Activated CD4-positive, alpha-beta memory T cell treated with anti-CD3 and anti-CD28 coated beads for 36 hours (primary cell): ENCODE results near the gene PLEKHD1. TPM values are rescaled to one million over a fixed set of nuclear protein-coding genes. Genes with fewer than 3 reads are reported as not detected.
"Not testable (repeated sequence)": the region's sequence is repeated elsewhere in the genome, so short reads cannot be mapped to it uniquely, and the experiment has no call there.

Source experiments
- CTCF ChIA-PET: fragments of 350-600 bp; sonication (Branson Sonifier 250); formaldehyde crosslinking; loops from one replicate; lab custom pipeline; 2021; ENCODE audit warnings: antibody characterized with exemption, inconsistent platforms; lab: Charles Lee
- POLR2A ChIA-PET: fragments of 350-600 bp; sonication (Branson Sonifier 250); formaldehyde crosslinking; loops from one replicate; lab custom pipeline; 2021; ENCODE audit warnings: antibody characterized with exemption; lab: Charles Lee
- DNase-seq: peaks from one replicate; pipeline ENCODE4 v3.0.0-alpha.2; 2020
- H3K27ac Mint-ChIP-seq: one replicate; pipeline ENCODE4 v1.8.0; 2021; ENCODE audit warnings: mixed read lengths
- H3K27me3 Mint-ChIP-seq: one replicate; pipeline ENCODE4 v1.8.0; 2021; ENCODE audit warnings: mixed read lengths
- H3K36me3 Mint-ChIP-seq: one replicate; pipeline ENCODE4 v1.8.0; 2021; ENCODE audit warnings: mixed read lengths
- H3K4me1 Mint-ChIP-seq: one replicate; pipeline ENCODE4 v1.8.0; 2021; ENCODE audit warnings: low read depth, mixed read lengths
- H3K4me3 Mint-ChIP-seq: one replicate; pipeline ENCODE4 v1.8.0; 2021; ENCODE audit warnings: mild to moderate bottlenecking, mixed read lengths
- H3K9me3 Mint-ChIP-seq: one replicate; pipeline ENCODE4 v1.8.0; 2021; ENCODE audit warnings: mixed read lengths
- intact Hi-C: fragments of 100-400 bp; cut with micrococcal nuclease; formaldehyde crosslinking; loops from one replicate; pipeline ENCODE4 v1.15.1; 2023
- total RNA-seq, 2 experiments: library from RNA; stranded (reverse); gene quantifications; one replicate each; pipeline ENCODE4 v1.2.3, GENCODE V29; 2021

The PLEKHD1 gene
- total RNA-seq, 2 experiments from 2014 or later: 0.05 TPM

GRCh38 chr14:69485315-69485660 is 760 bp downstream of the PLEKHD1 start:
- intact Hi-C loops: no loop called here
- POLR2A ChIA-PET: no interaction called here
- CTCF ChIA-PET: no interaction called here
- DNase-seq: no peak
- no peaks in the 10 kb centered on the region for H3K9me3 Mint-ChIP-seq
- H3K27ac Mint-ChIP-seq: no peak overlapping the region
- peaks cover 28% of the 10 kb centered on the region for H3K27me3 Mint-ChIP-seq
- H3K4me1 Mint-ChIP-seq: no peaks in the 10 kb centered on the region
- H3K4me3 Mint-ChIP-seq: no peak overlapping the region
- H3K36me3 Mint-ChIP-seq: no peaks in the 10 kb centered on the region

- peaks cover 28% of the 10 kb centered on the region for H3K27me3 Mint-ChIP-seq
- no peak overlapping the region for H3K27ac Mint-ChIP-seq
- intact Hi-C loops: no loop called here
- H3K4me1 Mint-ChIP-seq: no peaks in the 10 kb centered on the region
- ChIA-PET CTCF (interaction anchor here (0.5 to 1.1 kb wide), 2 partner anchors 8 to 171 kb away, joined by 3 read pairs; no protein-coding TSS in a partner anchor), POLR2A (no interaction called here)
- DNase-seq: no peak
- no peak overlapping the region for H3K4me3 Mint-ChIP-seq
- H3K36me3 Mint-ChIP-seq: no peaks in the 10 kb centered on the region
- no peaks in the 10 kb centered on the region for H3K9me3 Mint-ChIP-seq
Measured at GRCh38 chr14:69485701-69486100, 1.2 kb downstream of the PLEKHD1 start.

- no peaks in the 10 kb centered on the region for H3K9me3 Mint-ChIP-seq
- H3K4me3 Mint-ChIP-seq: no peak overlapping the region
- intact Hi-C loops: no loop called here
Measured at GRCh38 chr14:69487226-69487625, 2.7 kb downstream of the PLEKHD1 start.

DNA sequence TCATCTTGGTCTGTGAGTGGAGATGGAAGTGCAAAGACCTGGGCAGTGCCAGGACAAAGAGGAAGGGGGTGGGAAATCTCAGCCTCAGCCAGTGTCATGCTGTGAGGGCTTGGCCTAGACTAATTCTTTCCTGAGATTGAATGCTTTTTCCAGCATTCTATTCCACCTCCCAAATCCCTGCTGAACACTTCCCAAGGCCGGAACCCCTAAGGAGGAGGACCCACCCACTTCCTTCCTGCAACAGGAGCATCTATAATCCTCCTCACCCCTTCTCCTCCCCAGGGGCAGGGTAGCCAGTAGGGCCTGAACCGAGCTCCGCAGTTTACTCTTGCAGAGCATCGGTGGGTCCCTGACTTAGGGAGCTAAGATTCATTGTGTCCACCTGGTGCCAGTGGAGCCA is 3.2 kb downstream of the PLEKHD1 start:
- Mint-ChIP-seq H3K36me3 (no peaks in the 10 kb centered on the region), H3K4me1 (no peaks in the 10 kb centered on the region), H3K9me3 (no peaks in the 10 kb centered on the region), H3K27me3 (peaks cover 27% of the 10 kb centered on the region), H3K4me3 (no peak overlapping the region), H3K27ac (no peak overlapping the region)
- ChIA-PET CTCF (interaction anchor here (1.1 kb wide), 1 partner anchor 12 kb away, joined by 3 read pairs; no protein-coding TSS in a partner anchor), POLR2A (no interaction called here)
- intact Hi-C loops: no loop called here
- no peak for DNase-seq

More at GRCh38 chr14:69487226-69487625, 2.7 kb downstream of the PLEKHD1 start:
- POLR2A ChIA-PET: no interaction called here
- Mint-ChIP-seq H3K27me3 (peaks cover 27% of the 10 kb centered on the region), H3K27ac (no peak overlapping the region), H3K4me1 (no peaks in the 10 kb centered on the region), H3K36me3 (no peaks in the 10 kb centered on the region)
- CTCF ChIA-PET: no interaction called here
- no peak for DNase-seq

- Mint-ChIP-seq H3K9me3 (no peaks in the 10 kb centered on the region), H3K4me3 (no peak overlapping the region), H3K36me3 (no peaks in the 10 kb centered on the region), H3K4me1 (no peaks in the 10 kb centered on the region), H3K27ac (no peak overlapping the region), H3K27me3 (peaks cover 16% of the 10 kb centered on the region)
- POLR2A ChIA-PET: no interaction called here
- DNase-seq: no peak
- CTCF ChIA-PET: interaction anchor here (0.7 kb wide), 1 partner anchor 236 kb away, joined by 3 read pairs; no protein-coding TSS in a partner anchor
- intact Hi-C loops: no loop called here
Measured at GRCh38 chr14:69489495-69489894, 5.0 kb downstream of the PLEKHD1 start.

DNA sequence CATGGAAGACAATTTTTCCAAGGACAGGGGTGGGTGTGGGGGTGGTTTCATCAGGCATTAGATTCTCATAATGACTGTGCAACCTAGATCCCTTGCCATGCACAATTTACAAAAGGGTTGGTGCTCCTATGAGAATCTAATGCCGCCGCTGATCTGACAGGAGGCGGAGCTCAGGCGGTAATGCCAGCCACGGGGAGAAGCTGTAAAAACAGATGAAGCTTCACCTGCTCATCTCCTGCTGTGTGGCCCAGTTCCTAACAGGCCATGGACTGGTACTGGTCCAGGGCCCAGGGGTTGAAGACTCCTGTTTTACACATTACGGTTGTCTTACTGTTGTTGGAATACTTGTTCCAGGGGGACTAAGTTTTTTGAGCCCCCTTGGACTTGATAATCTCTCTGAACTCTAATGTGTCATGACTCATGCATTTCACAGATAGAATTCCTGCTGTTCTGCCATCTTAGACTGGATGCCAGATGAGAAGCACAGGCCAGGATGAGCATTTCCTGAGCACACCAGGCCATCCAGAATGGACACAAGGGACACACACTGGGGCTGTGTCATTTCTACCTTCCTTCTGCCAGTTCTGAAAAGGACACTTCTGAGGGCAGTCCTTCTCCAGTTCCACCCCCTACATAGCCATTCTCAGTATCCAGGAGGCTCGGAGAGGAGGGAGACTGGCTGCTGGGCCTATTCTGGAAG is 5.8 kb downstream of the PLEKHD1 start:
- H3K4me3 Mint-ChIP-seq: no peak overlapping the region
- POLR2A ChIA-PET: no interaction called here
- intact Hi-C loops: no loop called here
- H3K27ac Mint-ChIP-seq: no peak overlapping the region
- H3K36me3 Mint-ChIP-seq: no peaks in the 10 kb centered on the region
- no peaks in the 10 kb centered on the region for H3K4me1 Mint-ChIP-seq
- DNase-seq: no peak
- peaks cover 14% of the 10 kb centered on the region for H3K27me3 Mint-ChIP-seq
- no peaks in the 10 kb centered on the region for H3K9me3 Mint-ChIP-seq
- CTCF ChIA-PET: interaction anchor here (0.7 kb wide), 1 partner anchor 235 kb away, joined by 3 read pairs; no protein-coding TSS in a partner anchor

DNA sequence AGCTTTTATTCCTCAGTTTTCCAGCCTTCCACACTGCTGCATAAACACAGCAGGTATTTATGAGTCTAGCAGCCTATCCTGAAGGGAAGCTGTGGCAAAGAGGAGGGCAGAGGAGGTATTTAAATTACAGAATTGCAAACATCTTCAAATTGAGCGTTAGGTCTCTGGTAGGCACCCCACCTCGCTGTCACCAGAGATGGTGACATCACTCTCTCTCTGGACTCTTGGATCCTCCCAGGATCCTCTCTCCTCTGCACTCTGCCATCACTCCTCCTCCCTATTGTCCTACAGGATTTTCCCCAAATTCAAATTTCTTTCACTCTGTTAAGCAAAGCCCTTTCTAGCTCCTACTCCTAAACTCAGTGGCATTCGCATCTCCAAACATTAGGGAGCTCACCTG is 6.7 kb downstream of the PLEKHD1 start:
- POLR2A ChIA-PET: no interaction called here
- no peak overlapping the region for H3K4me3 Mint-ChIP-seq
- intact Hi-C loops: no loop called here
- peaks cover 5% of the 10 kb centered on the region for H3K27me3 Mint-ChIP-seq
- CTCF ChIA-PET: no interaction called here
- H3K36me3 Mint-ChIP-seq: no peaks in the 10 kb centered on the region
- H3K27ac Mint-ChIP-seq: no peak overlapping the region
- no peaks in the 10 kb centered on the region for H3K4me1 Mint-ChIP-seq
- DNase-seq: no peak
- H3K9me3 Mint-ChIP-seq: no peaks in the 10 kb centered on the region

GRCh38 chr14:69493038-69493437 is 8.5 kb downstream of the PLEKHD1 start:
- no peaks in the 10 kb centered on the region for H3K4me1 Mint-ChIP-seq
- ChIA-PET CTCF (interaction anchor here (1.1 to 1.2 kb wide), 3 partner anchors 20 to 250 kb away, joined by 3 to 4 read pairs (median 3); no protein-coding TSS in a partner anchor), POLR2A (no interaction called here)
- intact Hi-C loops: no loop called here
- no peak overlapping the region for H3K4me3 Mint-ChIP-seq
- no peak overlapping the region for H3K27ac Mint-ChIP-seq
- no peak for DNase-seq
- no peaks in the 10 kb centered on the region for H3K36me3 Mint-ChIP-seq
- peaks cover 1% of the 10 kb centered on the region for H3K27me3 Mint-ChIP-seq
- H3K9me3 Mint-ChIP-seq: no peaks in the 10 kb centered on the region

DNA sequence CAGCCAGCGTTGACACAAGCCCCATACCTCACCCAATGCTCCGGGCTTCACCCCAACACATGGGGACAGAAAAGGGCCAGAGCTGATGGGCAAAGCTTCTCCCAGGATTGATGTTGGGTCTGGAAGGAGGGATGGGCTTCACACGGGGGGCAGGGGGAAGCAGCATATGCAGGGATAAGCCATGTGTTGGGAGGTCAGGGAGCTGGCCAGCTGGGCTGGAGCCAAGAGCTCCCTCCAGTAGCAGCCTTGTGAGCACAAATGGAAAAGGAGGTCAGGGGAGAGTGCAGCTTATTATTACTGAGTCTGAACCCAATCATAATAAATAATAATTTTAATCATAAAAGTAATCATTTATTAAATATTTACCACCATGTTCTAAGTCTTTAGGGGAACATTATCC is 9.3 kb downstream of the PLEKHD1 start:
- intact Hi-C loops: no loop called here
- H3K4me1 Mint-ChIP-seq: no peaks in the 10 kb centered on the region

DNA sequence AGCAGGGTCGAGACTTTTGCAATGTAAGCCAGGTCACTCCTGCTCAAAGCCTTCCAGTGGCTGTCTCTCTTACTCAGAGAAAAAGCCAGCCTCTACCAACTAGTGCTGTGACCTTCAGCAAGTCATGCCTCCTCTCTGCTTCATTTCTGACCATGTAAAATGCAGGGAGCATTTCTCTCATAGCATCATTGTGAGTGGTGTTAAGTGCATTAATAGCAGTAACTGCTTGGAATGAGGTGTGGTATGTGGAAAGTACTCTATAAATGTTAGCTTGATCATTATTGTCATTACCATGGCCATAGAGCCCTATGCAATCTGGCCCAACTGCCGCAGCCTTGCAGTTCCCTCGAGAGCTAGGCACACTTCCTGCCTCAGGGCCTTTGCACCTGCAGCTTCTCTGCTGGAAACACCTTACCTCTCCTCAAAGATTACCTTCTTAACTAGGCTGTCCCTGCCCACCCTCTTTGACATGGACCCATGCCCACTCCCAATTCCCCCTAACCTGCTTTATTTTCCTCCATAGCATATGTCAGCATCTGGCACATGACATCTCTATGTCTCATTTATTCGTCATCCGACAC is 10.9 kb downstream of the PLEKHD1 start:
- no peak overlapping the region for H3K4me3 Mint-ChIP-seq
- no peaks in the 10 kb centered on the region for H3K9me3 Mint-ChIP-seq
- H3K4me1 Mint-ChIP-seq: no peaks in the 10 kb centered on the region
- intact Hi-C loops: no loop called here
- CTCF ChIA-PET: no interaction called here
- POLR2A ChIA-PET: no interaction called here
- H3K27ac Mint-ChIP-seq: no peak overlapping the region
- no peak for DNase-seq
- no peaks in the 10 kb centered on the region for H3K36me3 Mint-ChIP-seq
- H3K27me3 Mint-ChIP-seq: peaks cover 1% of the 10 kb centered on the region

More for the DNA sequence above, 9.3 kb downstream of the PLEKHD1 start:
- ChIA-PET POLR2A (no interaction called here), CTCF (interaction anchor here (1.2 kb wide), 1 partner anchor 34 kb away, joined by 3 read pairs; no protein-coding TSS in a partner anchor)
- no peak overlapping the region for H3K27ac Mint-ChIP-seq
- H3K27me3 Mint-ChIP-seq: peaks cover 1% of the 10 kb centered on the region
- no peaks in the 10 kb centered on the region for H3K9me3 Mint-ChIP-seq
- no peaks in the 10 kb centered on the region for H3K36me3 Mint-ChIP-seq
- no peak for DNase-seq
- H3K4me3 Mint-ChIP-seq: no peak overlapping the region

DNA sequence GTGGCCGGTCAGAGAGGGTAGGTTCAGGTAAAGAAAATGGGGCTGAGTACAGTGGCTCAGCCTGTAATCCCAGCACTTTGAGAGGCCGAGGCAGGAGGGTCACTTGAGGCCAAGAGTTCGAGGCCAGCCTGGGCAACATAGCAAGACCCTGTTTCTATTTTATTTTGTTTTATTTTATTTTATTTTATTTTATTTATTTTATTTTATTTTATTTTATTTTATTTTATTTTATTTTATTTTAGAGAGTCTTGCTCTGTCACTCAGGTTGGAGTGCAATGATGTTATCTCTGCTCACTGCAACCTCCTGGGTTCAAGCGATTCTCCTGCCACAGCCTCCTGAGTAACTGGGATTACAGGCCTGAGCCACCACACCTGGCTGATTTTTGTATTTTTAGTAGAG is 13.3 kb downstream of the PLEKHD1 start:
- H3K36me3 Mint-ChIP-seq, H3K4me1 Mint-ChIP-seq, CTCF ChIA-PET, DNase-seq, H3K4me3 Mint-ChIP-seq, H3K27ac Mint-ChIP-seq, POLR2A ChIA-PET, intact Hi-C loops, H3K27me3 Mint-ChIP-seq, H3K9me3 Mint-ChIP-seq: not testable (repeated sequence)

DNA sequence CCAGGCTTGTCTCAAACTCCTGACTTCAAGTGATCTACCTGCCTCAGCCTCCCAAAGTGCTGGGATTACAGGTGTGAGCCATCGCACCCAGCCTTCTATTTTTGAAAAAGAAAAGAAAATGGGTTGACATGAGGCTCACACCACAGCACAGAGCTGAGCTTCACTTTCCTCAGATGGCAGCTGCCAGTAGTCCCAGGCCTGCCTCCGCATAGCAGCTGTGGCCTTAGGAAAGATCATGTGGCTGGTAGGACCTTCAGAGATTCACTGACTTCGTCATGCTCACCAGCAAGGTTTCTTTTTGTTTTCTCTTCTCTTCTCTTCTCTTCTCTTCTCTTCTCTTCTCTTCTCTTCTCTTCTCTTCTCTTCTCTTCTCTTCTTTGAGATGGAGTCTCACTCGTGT is 13.8 kb downstream of the PLEKHD1 start:
- H3K27me3 Mint-ChIP-seq, H3K4me3 Mint-ChIP-seq, H3K4me1 Mint-ChIP-seq, H3K9me3 Mint-ChIP-seq, DNase-seq, H3K27ac Mint-ChIP-seq, H3K36me3 Mint-ChIP-seq, POLR2A ChIA-PET, intact Hi-C loops: not testable (repeated sequence)
- CTCF ChIA-PET: interaction anchor here (0.6 kb wide), 1 partner anchor 636 kb away, joined by 3 read pairs; no protein-coding TSS in a partner anchor
